Upper lobe of left lung (tissue), 6 donors: ENCODE data around the gene SKIC2. TPM values are rescaled to one million over a fixed set of nuclear protein-coding genes. Genes with fewer than 3 reads are reported as not detected.
A peak's percentile ranks its signal among the peaks of the same experiment; 100 is the strongest.
"Not testable (repeated sequence)": the region's sequence is repeated elsewhere in the genome, so short reads cannot be mapped to it uniquely, and the experiment has no call there.

Source experiments
- ATAC-seq, 2 donors: fragments of 200-7000 bp; cut with Tn5 transposase; one replicate each; pipeline ENCODE4 v1.9.1; 2022; ENCODE audit warnings: mild to moderate bottlenecking in 2 of 2, moderate library complexity in 2 of 2; ENCODE audit not compliant: low FRiP score in 2 of 2
- DNase-seq, 2 donors: peaks; one replicate each; pipeline ENCODE4 v3.0.0-alpha.2; 2019 to 2020
- H3K27ac ChIP-seq, 4 donors: fragments of 200-600 bp; sonication (generic); one replicate each; pipeline ENCODE4 v1.5.1; 2016 to 2019
- H3K27me3 ChIP-seq, 4 donors: fragments of 200-600 bp; sonication (generic); one replicate each; pipeline ENCODE4 v1.5.1; 2017 to 2019
- H3K36me3 ChIP-seq, 4 donors: fragments of 200-600 bp; sonication (generic); one replicate each; pipeline ENCODE4 v1.5.1; 2016 to 2019
- H3K4me1 ChIP-seq, 4 donors: fragments of 200-600 bp; sonication (generic); one replicate each; pipeline ENCODE4 v1.5.1; 2018 to 2019
- H3K4me3 ChIP-seq, 4 donors: fragments of 200-600 bp; sonication (generic); one replicate each; pipeline ENCODE4 v1.5.1; 2017 to 2019; ENCODE audit warnings: mild to moderate bottlenecking in 2 of 4, moderate library complexity in 1 of 4
- H3K9me3 ChIP-seq, 4 donors: fragments of 200-600 bp; sonication (generic); one replicate each; pipeline ENCODE4 v1.5.1; 2018 to 2019
- EP300 ChIP-seq, 4 donors: sonication (generic); formaldehyde crosslinking; IDR thresholded peaks; one replicate each; pipeline ENCODE4 v1.5.1; 2017; ENCODE audit warnings: antibody characterized with exemption in 4 of 4, control low read depth in 2 of 4
- POLR2A ChIP-seq, 4 donors: fragments of 450-650 bp; IDR thresholded peaks; one replicate each; pipeline ENCODE4 v1.5.1; 2016 to 2017; ENCODE audit warnings: antibody characterized with exemption in 4 of 4, mild to moderate bottlenecking in 2 of 4
- POLR2AphosphoS5 ChIP-seq, 2 donors: sonication (generic); formaldehyde crosslinking; IDR thresholded peaks; one replicate each; pipeline ENCODE4 v1.5.1; 2017; ENCODE audit warnings: antibody characterized with exemption in 2 of 2
- WGBS, 2 donors: methylation state at CpG; one replicate each; pipeline ENCODE4 v1.1.5; 2017 to 2018; 5-methylcytosine and 5-hydroxymethylcytosine counted together
- total RNA-seq, 6 donors: library from RNA; depleted of rRNA in 4 of 6; stranded (reverse); fragments of >200 nt in 4 of 6; gene quantifications; one replicate each; pipeline versions ENCODE4 v1.1.0 to v1.2.1, GENCODE V29; 2016 to 2021
- TF ChIP-seq, protein P1 (sequence below), 6 experiments: fragments of 450-650 bp in 4 of 6; fragments of 200-600 bp in 2 of 6; sonication (generic) in 2 of 6; IDR thresholded peaks; one replicate each; pipeline ENCODE4 v1.5.1; 2016 to 2019; ENCODE audit warnings: antibody characterized with exemption in 6 of 6
- donor health status: DM: no; HTN: no; CAD: no; lungs with moderate emphysema.
- donor health status: DM: no; HTN: yes; CAD: no; lungs with severe emphysema.

The SKIC2 gene
- total RNA-seq, 6 donors from 2014 or later = 27.7 to 172 (median 58.6) TPM

- WGBS, 2 donors = 51 to 60% methylated on average over 11 of the region's 11 CpGs
- TF ChIP-seq POLR2A (IDR thresholded peaks at IDR 0.05) = peak in 1 of 4 donors; percentile 53
- TF ChIP-seq POLR2AphosphoS5 (IDR thresholded peaks at IDR 0.05) = no peak
- TF ChIP-seq, protein P1, sequence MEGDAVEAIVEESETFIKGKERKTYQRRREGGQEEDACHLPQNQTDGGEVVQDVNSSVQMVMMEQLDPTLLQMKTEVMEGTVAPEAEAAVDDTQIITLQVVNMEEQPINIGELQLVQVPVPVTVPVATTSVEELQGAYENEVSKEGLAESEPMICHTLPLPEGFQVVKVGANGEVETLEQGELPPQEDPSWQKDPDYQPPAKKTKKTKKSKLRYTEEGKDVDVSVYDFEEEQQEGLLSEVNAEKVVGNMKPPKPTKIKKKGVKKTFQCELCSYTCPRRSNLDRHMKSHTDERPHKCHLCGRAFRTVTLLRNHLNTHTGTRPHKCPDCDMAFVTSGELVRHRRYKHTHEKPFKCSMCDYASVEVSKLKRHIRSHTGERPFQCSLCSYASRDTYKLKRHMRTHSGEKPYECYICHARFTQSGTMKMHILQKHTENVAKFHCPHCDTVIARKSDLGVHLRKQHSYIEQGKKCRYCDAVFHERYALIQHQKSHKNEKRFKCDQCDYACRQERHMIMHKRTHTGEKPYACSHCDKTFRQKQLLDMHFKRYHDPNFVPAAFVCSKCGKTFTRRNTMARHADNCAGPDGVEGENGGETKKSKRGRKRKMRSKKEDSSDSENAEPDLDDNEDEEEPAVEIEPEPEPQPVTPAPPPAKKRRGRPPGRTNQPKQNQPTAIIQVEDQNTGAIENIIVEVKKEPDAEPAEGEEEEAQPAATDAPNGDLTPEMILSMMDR (IDR thresholded peaks at IDR 0.05) = no peak
- Histone ChIP-seq H3K4me3 (peak within 1 kb of the TSS in 3 of 4 donors; percentile 36 to 49 (median 46)), H3K9me3 (no peaks in the 10 kb centered on the region), H3K27me3 (no peaks in the 10 kb centered on the region), H3K36me3 (no peaks in the 10 kb centered on the region), H3K27ac (peak within 1 kb of the TSS; percentile 28 to 88 (median 73)), H3K4me1 (peaks cover 0 to 19% (median 4%) of the 10 kb centered on the region in 4 donors)
- peak; percentile 58 to 80 for ATAC-seq
- peak in 1 of 2 donors; percentile 66 for DNase-seq
These were observed 31.6 kb upstream of the SKIC2 start, which contains the start of gene C2 for GRCh38 chr6:31927242-31927862. Gene C2 (plus strand): TSS chr6:31927717. CDS start chr6:31927753, 36 bp downstream.

DNA sequence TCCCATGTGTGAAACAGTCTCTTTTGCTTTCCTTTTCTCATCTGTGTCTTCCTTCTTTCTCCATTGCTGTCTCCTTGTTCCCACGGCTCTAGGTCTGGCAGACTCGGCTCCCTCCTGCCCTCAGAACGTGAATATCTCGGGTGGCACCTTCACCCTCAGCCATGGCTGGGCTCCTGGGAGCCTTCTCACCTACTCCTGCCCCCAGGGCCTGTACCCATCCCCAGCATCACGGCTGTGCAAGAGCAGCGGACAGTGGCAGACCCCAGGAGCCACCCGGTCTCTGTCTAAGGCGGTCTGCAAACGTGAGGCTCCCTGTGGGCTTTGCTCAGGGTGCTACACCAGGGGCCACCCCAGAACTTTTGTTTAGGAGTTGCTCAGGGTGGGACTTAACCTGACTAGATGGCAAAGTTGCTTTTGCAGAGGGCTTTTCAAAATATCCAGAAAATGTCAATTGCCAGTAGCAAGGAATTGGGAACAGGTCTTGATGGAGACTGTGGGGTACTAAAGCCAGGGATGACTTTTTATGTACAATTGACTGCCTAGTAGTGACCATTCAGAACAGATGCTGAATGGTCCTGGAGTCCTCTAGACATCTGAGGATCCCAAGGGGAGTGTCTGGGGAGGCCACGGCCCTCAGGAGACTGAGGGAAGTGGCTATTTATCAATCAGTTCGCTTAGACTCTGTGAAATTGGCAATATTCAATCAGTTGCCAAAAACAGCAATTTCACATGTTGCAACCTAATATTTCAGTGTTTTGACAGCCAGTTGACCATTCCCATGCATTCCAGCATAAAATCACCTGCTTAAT lies 30.9 kb upstream of the SKIC2 start:
- DNase-seq (no peak), ATAC-seq (peak; percentile 19 to 31)
- no peaks in the 10 kb centered on the region for H3K9me3 ChIP-seq
- TF ChIP-seq POLR2AphosphoS5 (IDR thresholded peaks at IDR 0.05) (no peak), EP300 (IDR thresholded peaks at IDR 0.05) (no peak), POLR2A (IDR thresholded peaks at IDR 0.05) (no peak)
- TF ChIP-seq, protein P1 (IDR thresholded peaks at IDR 0.05) = no peak
- H3K4me1 ChIP-seq = peaks cover 0 to 19% (median 4%) of the 10 kb centered on the region in 4 donors
- WGBS, 2 donors = 68 to 70% methylated on average over 7 to 11 of the region's 11 CpGs
- peak overlapping the region; percentile 28 to 88 (median 73) for H3K27ac ChIP-seq
- H3K36me3 ChIP-seq = no peaks in the 10 kb centered on the region
- peak overlapping the region in 3 of 4 donors; percentile 36 to 49 (median 46) for H3K4me3 ChIP-seq
- H3K27me3 ChIP-seq = no peaks in the 10 kb centered on the region

DNA sequence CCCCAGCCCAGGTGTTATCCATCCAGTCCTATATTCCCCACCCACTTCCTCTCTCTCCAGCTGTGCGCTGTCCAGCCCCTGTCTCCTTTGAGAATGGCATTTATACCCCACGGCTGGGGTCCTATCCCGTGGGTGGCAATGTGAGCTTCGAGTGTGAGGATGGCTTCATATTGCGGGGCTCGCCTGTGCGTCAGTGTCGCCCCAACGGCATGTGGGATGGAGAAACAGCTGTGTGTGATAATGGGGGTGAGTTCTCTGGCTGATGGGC lies 30.4 kb upstream of the SKIC2 start:
- H3K4me1 ChIP-seq = peaks cover 0 to 19% (median 4%) of the 10 kb centered on the region in 4 donors
- H3K36me3 ChIP-seq = no peaks in the 10 kb centered on the region
- H3K9me3 ChIP-seq = no peaks in the 10 kb centered on the region
- H3K27ac ChIP-seq = peak overlapping the region in 3 of 4 donors; percentile 69 to 88 (median 77)
- ATAC-seq = no peak
- no peak for DNase-seq
- H3K27me3 ChIP-seq = no peaks in the 10 kb centered on the region
- no peak for TF ChIP-seq POLR2AphosphoS5 (IDR thresholded peaks at IDR 0.05)
- no peak for TF ChIP-seq EP300 (IDR thresholded peaks at IDR 0.05)
- TF ChIP-seq, protein P1 (IDR thresholded peaks at IDR 0.05) = no peak
- no peak for TF ChIP-seq POLR2A (IDR thresholded peaks at IDR 0.05)
- peak overlapping the region in 3 of 4 donors; percentile 36 to 49 (median 46) for H3K4me3 ChIP-seq
- WGBS, 2 donors = 81 to 84% methylated on average over 9 of the region's 9 CpGs

- WGBS, 2 donors = 96 to 97% methylated on average over 1 of the region's 1 CpG
- H3K9me3 ChIP-seq = no peaks in the 10 kb centered on the region
- no peak for ATAC-seq
These were observed 28.0 kb upstream of the SKIC2 start for GRCh38 chr6:31930962-31931361.

DNA sequence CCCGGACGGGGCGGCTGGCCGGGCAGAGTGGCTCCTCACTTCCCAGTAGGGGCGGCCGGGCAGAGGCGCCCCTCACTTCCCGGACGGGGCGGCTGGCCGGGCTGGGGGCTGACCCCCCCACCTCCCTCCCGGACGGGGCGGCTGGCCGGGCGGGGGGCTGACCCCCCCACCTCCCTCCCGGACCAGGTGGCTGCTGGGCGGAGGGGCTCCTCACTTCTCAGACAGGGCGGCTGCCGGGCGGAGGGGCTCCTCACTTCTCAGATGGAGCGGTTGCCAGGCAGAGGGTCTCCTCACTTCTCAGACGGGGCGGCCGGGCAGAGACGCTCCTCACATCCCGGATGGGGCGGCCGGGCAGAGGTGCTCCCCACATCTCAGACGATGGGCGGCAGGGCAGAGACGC lies 26.8 kb upstream of the SKIC2 start:
- peaks cover 0 to 19% (median 4%) of the 10 kb centered on the region in 4 donors for H3K4me1 ChIP-seq
- ATAC-seq, H3K4me3 ChIP-seq, H3K36me3 ChIP-seq, H3K27me3 ChIP-seq, H3K27ac ChIP-seq, H3K9me3 ChIP-seq: not testable (repeated sequence)
- WGBS, 2 donors = 82 to 100% methylated on average over 4 to 8 of the region's 32 CpGs
- peak in 1 of 2 donors; percentile 67 for DNase-seq

More at GRCh38 chr6:31930962-31931361, 28.0 kb upstream of the SKIC2 start:
- no peak for TF ChIP-seq POLR2A (IDR thresholded peaks at IDR 0.05)
- no peak for TF ChIP-seq EP300 (IDR thresholded peaks at IDR 0.05)
- TF ChIP-seq POLR2AphosphoS5 (IDR thresholded peaks at IDR 0.05) = no peak
- TF ChIP-seq, protein P1 (IDR thresholded peaks at IDR 0.05) = no peak
- peaks cover 0 to 19% (median 4%) of the 10 kb centered on the region in 4 donors for H3K4me1 ChIP-seq
- peak overlapping the region in 1 of 4 donors; percentile 32 for H3K27ac ChIP-seq
- no peak overlapping the region for H3K4me3 ChIP-seq
- no peaks in the 10 kb centered on the region for H3K36me3 ChIP-seq
- no peak for DNase-seq
- no peaks in the 10 kb centered on the region for H3K27me3 ChIP-seq
